ENCODE data around the gene SCAF1.

SCAF1 gene

GRCh38 chr19:49684983-49685553, 43.1 kb downstream of the SCAF1 start:
- no peak overlapping the region for H3K4me3 ChIP-seq (ENCODE audit: low read depth, low read length)

- H3K4me3 ChIP-seq (ENCODE audit: low read depth, low read length), result no peak overlapping the region
Observed at GRCh38 chr19:49685845-49686332, 43.9 kb downstream of the SCAF1 start.

GRCh38 chr19:49686503-49687088, 44.6 kb downstream of the SCAF1 start:
- H3K4me3 ChIP-seq (ENCODE audit: low read depth, low read length), result no peak overlapping the region

- no peak overlapping the region for H3K4me3 ChIP-seq (ENCODE audit: low read depth, low read length)
Observed at GRCh38 chr19:49687150-49687549, 45.1 kb downstream of the SCAF1 start.

GRCh38 chr19:49687566-49688316, 45.7 kb downstream of the SCAF1 start:
- H3K4me3 ChIP-seq (ENCODE audit: low read depth, low read length), result no peak overlapping the region

GRCh38 chr19:49688531-49689132, 46.6 kb downstream of the SCAF1 start:
- H3K4me3 ChIP-seq (ENCODE audit: low read depth, low read length), result no peak overlapping the region

GRCh38 chr19:49689133-49690078, 47.4 kb downstream of the SCAF1 start, which contains the start of gene ADM5:
Gene ADM5, plus strand, starts transcription at chr19:49689594. Its CDS starts 244 bp downstream, at chr19:49689838.
- peak within 1 kb of the TSS; percentile 59 for H3K4me3 ChIP-seq (ENCODE audit: low read depth, low read length)

- H3K4me3 ChIP-seq (ENCODE audit: low read depth, low read length), result peak overlapping the region; percentile 59
Observed at GRCh38 chr19:49690079-49690655, 48.2 kb downstream of the SCAF1 start.

GRCh38 chr19:49690656-49691242, 48.7 kb downstream of the SCAF1 start, which contains the start of gene CPT1C:
Gene CPT1C, plus strand, starts transcription at chr19:49691116. Its CDS starts 1,137 bp downstream, at chr19:49692253.
- H3K4me3 ChIP-seq (ENCODE audit: low read depth, low read length), result peak within 1 kb of the TSS; percentile 59

GRCh38 chr19:49691243-49692146, 49.5 kb downstream of the SCAF1 start:
- H3K4me3 ChIP-seq (ENCODE audit: low read depth, low read length), result peak overlapping the region; percentile 42

- no peak overlapping the region for H3K4me3 ChIP-seq (ENCODE audit: low read depth, low read length)
Observed at GRCh38 chr19:49692147-49692506, 50.1 kb downstream of the SCAF1 start.

GRCh38 chr19:49696115-49696514, 54.1 kb downstream of the SCAF1 start:
- no peak overlapping the region for H3K4me3 ChIP-seq (ENCODE audit: low read depth, low read length)

- H3K4me3 ChIP-seq (ENCODE audit: low read depth, low read length), result no peak overlapping the region
Observed at GRCh38 chr19:49696865-49697264, 54.9 kb downstream of the SCAF1 start.

- H3K4me3 ChIP-seq (ENCODE audit: low read depth, low read length), result no peak overlapping the region
Observed at GRCh38 chr19:49699364-49699763, 57.4 kb downstream of the SCAF1 start.

GRCh38 chr19:49700563-49700962, 58.6 kb downstream of the SCAF1 start:
- H3K4me3 ChIP-seq (ENCODE audit: low read depth, low read length), result no peak overlapping the region

- H3K4me3 ChIP-seq (ENCODE audit: low read depth, low read length), result no peak overlapping the region
Observed at GRCh38 chr19:49701271-49701786, 59.3 kb downstream of the SCAF1 start.

GRCh38 chr19:49704888-49705642, 63.1 kb downstream of the SCAF1 start:
- H3K4me3 ChIP-seq (ENCODE audit: low read depth, low read length), result no peak overlapping the region

GRCh38 chr19:49705919-49706318, 63.9 kb downstream of the SCAF1 start:
- H3K4me3 ChIP-seq (ENCODE audit: low read depth, low read length), result no peak overlapping the region
